Keratinocyte (primary cell): ENCODE results near the gene SPSB2. TPM values are rescaled to one million over a fixed set of nuclear protein-coding genes. Genes with fewer than 3 reads are reported as not detected.

Experiments
- DNase-seq: peaks from one replicate; pipeline ENCODE4 v3.0.0-alpha.2; 2011; ENCODE audit warnings: low read depth, missing footprints, low spot score
- FAIRE-seq: peaks from 2 replicates; lab custom pipeline; 2011; peaks lifted over from hg19 to GRCh38; lab: Jason Lieb, UNC
- H2AFZ ChIP-seq: 2 replicates; pipeline ENCODE4 v1.6.0; 2012; ENCODE audit warnings: low read length, control low read depth, inconsistent platforms; ENCODE audit not compliant: control insufficient read depth
- H3K27ac ChIP-seq: 2 replicates; pipeline ENCODE4 v1.5.1; 2011; ENCODE audit warnings: low read length; ENCODE audit not compliant: control insufficient read depth, insufficient read depth
- H3K27me3 ChIP-seq: 3 replicates; pipeline ENCODE4 v1.6.0; 2011; ENCODE audit warnings: low read length; ENCODE audit not compliant: control insufficient read depth, insufficient read depth; ENCODE audit errors: extremely low read depth
- H3K36me3 ChIP-seq, 2 experiments: 2 replicates in 1 of 2; 3 replicates in 1 of 2; pipeline ENCODE4 v1.5.1; 2011; ENCODE audit warnings: low read length in 2 of 2, mild to moderate bottlenecking in 1 of 2; ENCODE audit not compliant: control insufficient read depth in 2 of 2, insufficient read depth in 2 of 2; ENCODE audit errors: extremely low read depth in 1 of 2
- H3K4me1 ChIP-seq: 3 replicates; pipeline ENCODE4 v1.5.1; 2011; ENCODE audit warnings: low read length; ENCODE audit not compliant: control insufficient read depth, insufficient read depth; ENCODE audit errors: extremely low read depth
- H3K4me2 ChIP-seq: 3 replicates; pipeline ENCODE4 v1.6.0; 2011; ENCODE audit warnings: low read depth, low read length; ENCODE audit not compliant: control insufficient read depth, insufficient read depth; ENCODE audit errors: extremely low read depth
- H3K4me3 ChIP-seq, 3 experiments: fragments of 200-600 bp in 1 of 3; sonication (generic) in 1 of 3; 2 replicates in 2 of 3; 3 replicates in 1 of 3; pipeline ENCODE4 v1.5.1; 2011 to 2016; ENCODE audit warnings: low read length in 3 of 3, mild to moderate bottlenecking in 3 of 3, control low read depth in 2 of 3, inconsistent platforms in 1 of 3, low read depth in 1 of 3, mixed read lengths in 1 of 3, mixed run types in 1 of 3, moderate library complexity in 1 of 3; ENCODE audit not compliant: control insufficient read depth in 2 of 3, insufficient read depth in 2 of 3; ENCODE audit errors: extremely low read depth in 1 of 3
- H3K79me2 ChIP-seq: 2 replicates; pipeline ENCODE4 v1.6.0; 2012; ENCODE audit warnings: low read length; ENCODE audit not compliant: control insufficient read depth, insufficient read depth
- H3K9ac ChIP-seq: 3 replicates; pipeline ENCODE4 v1.6.0; 2011; ENCODE audit warnings: low read length; ENCODE audit not compliant: control insufficient read depth, insufficient read depth; ENCODE audit errors: extremely low read depth
- H3K9me1 ChIP-seq: 3 replicates; pipeline ENCODE4 v1.6.0; 2011; ENCODE audit warnings: low read length; ENCODE audit not compliant: control insufficient read depth, insufficient read depth; ENCODE audit errors: extremely low read depth
- H3K9me3 ChIP-seq: 2 replicates; pipeline ENCODE4 v1.5.1; 2012; ENCODE audit warnings: low read depth, low read length; ENCODE audit not compliant: control insufficient read depth
- H4K20me1 ChIP-seq: 3 replicates; pipeline ENCODE4 v1.6.0; 2011; ENCODE audit warnings: low read length; ENCODE audit not compliant: control insufficient read depth, insufficient read depth; ENCODE audit errors: extremely low read depth
- CTCF ChIP-seq, 3 experiments: IDR thresholded peaks in 1 of 3; conservative IDR thresholded peaks in 1 of 3; optimal IDR thresholded peaks in 1 of 3; 2 replicates in 2 of 3; 3 replicates in 1 of 3; pipeline versions ENCODE3 to v1.5.1; 2011; ENCODE audit warnings: low read length in 3 of 3, mild to moderate bottlenecking in 3 of 3, moderate library complexity in 2 of 3, control low read depth in 1 of 3, inconsistent platforms in 1 of 3; ENCODE audit not compliant: insufficient read depth in 2 of 3; ENCODE audit errors: extremely low read depth in 1 of 3
- EZH2 ChIP-seq: IDR thresholded peaks from one replicate; pipeline ENCODE4 v1.6.1; 2012; ENCODE audit warnings: inconsistent platforms, mild to moderate bottlenecking, low read length, moderate library complexity
- dilution Hi-C: fragments of 300-500 bp; cut with MboI; formaldehyde crosslinking; loops from one replicate; pipeline ENCODE4 v1.7.0; 2020; ENCODE audit warnings: low sequenced_read_pairs; ENCODE audit not compliant: extremely low pct_ligation_motif_present
- polyA plus RNA-seq, 5 experiments: library from polyadenylated mRNA; depleted of rRNA in 3 of 5; stranded (reverse) in 3 of 5; stranded (forward) in 1 of 5; unstranded in 1 of 5; fragments of >200 nt; gene quantifications; 1 replicate in 1 of 5; 2 replicates in 3 of 5; 3 replicates in 1 of 5; pipeline versions ENCODE4 v1.2.1 to v1.2.3, GENCODE V29; 2011 to 2012; ENCODE audit warnings: missing spikeins in 2 of 5, low read depth in 1 of 5, low replicate concordance in 1 of 5

SPSB2 gene
- polyA plus RNA-seq, 1 donor (not counting 4 experiments of a cell fraction or from before 2014, with no cell fraction given), result 4.9 TPM

GRCh38 chr12:6828781-6829535, 44.1 kb downstream of the SPSB2 start:
- Histone ChIP-seq H3K36me3 (no peaks in the 10 kb centered on the region), H4K20me1 (no peaks in the 10 kb centered on the region), H2AFZ (peak overlapping the region; percentile 89), H3K4me1 (peaks cover 12% of the 10 kb centered on the region), H3K9ac (peak overlapping the region; percentile 71), H3K4me2 (peak overlapping the region; percentile 85), H3K79me2 (no peaks in the 10 kb centered on the region), H3K27ac (no peak overlapping the region), H3K9me1 (no peaks in the 10 kb centered on the region), H3K4me3 (peak overlapping the region; percentile 62 to 83 (median 82)), H3K27me3 (peaks cover 49% of the 10 kb centered on the region), H3K9me3 (no peaks in the 10 kb centered on the region)
- dilution Hi-C loops, result no loop called here
- no peak for DNase-seq
- TF ChIP-seq EZH2 (peak; percentile 48), CTCF (optimal IDR thresholded peaks at IDR 0.05 in 1 of 3, IDR thresholded peaks at IDR 0.05 in 1 of 3, conservative IDR thresholded peaks at IDR 0.05 in 1 of 3; ENCODE audit: extremely low read depth in 1 of 3, insufficient read depth in 2 of 3, low read length in 3 of 3) (no peak)
- FAIRE-seq, result no peak

- FAIRE-seq (no peak), DNase-seq (no peak)
- TF ChIP-seq CTCF (optimal IDR thresholded peaks at IDR 0.05 in 1 of 3, IDR thresholded peaks at IDR 0.05 in 1 of 3, conservative IDR thresholded peaks at IDR 0.05 in 1 of 3; ENCODE audit: extremely low read depth in 1 of 3, insufficient read depth in 2 of 3, low read length in 3 of 3) (no peak), EZH2 (no peak)
These were observed 44.9 kb downstream of the SPSB2 start, which contains the start of gene P3H3 for GRCh38 chr12:6827982-6828780. Gene P3H3 (plus strand): TSS chr12:6828407. CDS start chr12:6828441, 34 bp downstream.

More at GRCh38 chr12:6827982-6828780, 44.9 kb downstream of the SPSB2 start, which contains the start of gene P3H3:
- Histone ChIP-seq H3K9ac (peak within 1 kb of the TSS; percentile 71), H3K36me3 (no peaks in the 10 kb centered on the region), H3K27ac (no peak within 1 kb of the TSS), H3K9me3 (no peaks in the 10 kb centered on the region), H3K9me1 (no peaks in the 10 kb centered on the region), H4K20me1 (no peaks in the 10 kb centered on the region), H3K4me3 (peak within 1 kb of the TSS; percentile 62 to 83 (median 82)), H3K4me1 (peaks cover 12% of the 10 kb centered on the region), H3K4me2 (peak within 1 kb of the TSS; percentile 85), H3K27me3 (peaks cover 57% of the 10 kb centered on the region), H3K79me2 (no peaks in the 10 kb centered on the region), H2AFZ (peak within 1 kb of the TSS; percentile 89)
- dilution Hi-C loops, result no loop called here
